SU-DHL-6 (cell line): ENCODE data around the gene MAPKAPK2.

Experiments used
- H2AFZ ChIP-seq: fragments of 200-600 bp; sonication (generic); 2 replicates; pipeline ENCODE4 v1.6.1; 2014; ENCODE audit warnings: low read depth, mild to moderate bottlenecking, moderate library complexity, mixed read lengths, antibody characterized with exemption, low read length; ENCODE audit not compliant: severe bottlenecking
- H3F3A ChIP-seq: fragments of 200-600 bp; shearing (Covaris generic); 2 replicates; pipeline ENCODE4 v1.6.0; 2016; ENCODE audit warnings: antibody characterized with exemption, mild to moderate bottlenecking; ENCODE audit not compliant: insufficient read depth
- H3K27ac ChIP-seq: fragments of 200-600 bp; sonication (generic); 2 replicates; pipeline ENCODE4 v1.5.1; 2016; ENCODE audit warnings: low read depth, mild to moderate bottlenecking, low read length, moderate library complexity, mixed read lengths
- H3K27me3 ChIP-seq: fragments of 200-600 bp; sonication (generic), shearing (Covaris generic); 2 replicates; pipeline ENCODE4 v1.6.0; 2014; ENCODE audit warnings: mild to moderate bottlenecking, low read length
- H3K36me3 ChIP-seq: fragments of 200-600 bp; sonication (generic); 2 replicates; pipeline ENCODE4 v1.6.1; 2014; ENCODE audit warnings: mild to moderate bottlenecking, low read length, mixed read lengths
- H3K4me2 ChIP-seq: fragments of 300-600, 200-600 bp; shearing (Covaris generic), sonication (generic); 2 replicates; pipeline ENCODE4 v1.6.0; 2014; ENCODE audit warnings: low read length, low read depth, mild to moderate bottlenecking; ENCODE audit not compliant: poor library complexity, severe bottlenecking
- H3K4me3 ChIP-seq: fragments of 200-600 bp; sonication (generic); 2 replicates; pipeline ENCODE4 v1.5.1; 2014; ENCODE audit warnings: antibody characterized with exemption, low read length, mild to moderate bottlenecking, mixed read lengths; ENCODE audit not compliant: insufficient read depth, poor library complexity, severe bottlenecking
- H3K79me2 ChIP-seq: fragments of 200-600 bp; sonication (generic); 2 replicates; pipeline ENCODE4 v1.6.1; 2014; ENCODE audit warnings: mild to moderate bottlenecking, low read length, moderate library complexity; ENCODE audit not compliant: insufficient read depth
- H3K9ac ChIP-seq: fragments of 200-600 bp; sonication (generic); 2 replicates; pipeline ENCODE4 v1.7.0; 2014; ENCODE audit warnings: mild to moderate bottlenecking, low read length
- H3K9me2 ChIP-seq: fragments of 200-600 bp; sonication (generic); replicated peaks from 2 replicates; pipeline ENCODE4 v1.6.1; 2014; ENCODE audit warnings: low read length; ENCODE audit not compliant: insufficient read depth
- H3K9me3 ChIP-seq: fragments of 200-600 bp; sonication (generic); 2 replicates; pipeline ENCODE4 v1.6.1; 2014; ENCODE audit warnings: low read length, mixed read lengths; ENCODE audit not compliant: insufficient read depth
- H4K20me1 ChIP-seq: fragments of 200-600 bp; sonication (generic); 2 replicates; pipeline ENCODE4 v1.6.1; 2014; ENCODE audit warnings: low read depth, mild to moderate bottlenecking, antibody characterized with exemption, low read length, moderate library complexity, mixed read lengths
- CTCF ChIP-seq: fragments of 200-600 bp; sonication (generic); IDR thresholded peaks from one replicate; pipeline ENCODE4 v1.5.1; 2017; ENCODE audit warnings: antibody characterized with exemption, mild to moderate bottlenecking, low read length, moderate library complexity; ENCODE audit not compliant: insufficient read depth, poor library complexity, severe bottlenecking
- EZH2phosphoT487 ChIP-seq: fragments of 200-600 bp; sonication (generic), shearing (Covaris generic); conservative IDR thresholded peaks from 2 replicates; pipeline ENCODE4 v1.6.1; 2018; ENCODE audit warnings: mild to moderate bottlenecking, antibody characterized with exemption, low read length, moderate library complexity, mixed read lengths

The MAPKAPK2 gene

GRCh38 chr1:206736878-206737728, 52.4 kb downstream of the MAPKAPK2 start:
- Histone ChIP-seq H3K9ac (no peak overlapping the region), H3K4me2 (no peak overlapping the region), H3K79me2 (no peaks in the 10 kb centered on the region), H3K9me2 (no peaks in the 10 kb centered on the region), H3F3A (peaks cover 5% of the 10 kb centered on the region; the same call in 1 of the 2 replicates), H3K9me3 (no peaks in the 10 kb centered on the region), H3K4me3 (no peak overlapping the region), H3K27me3 (no peaks in the 10 kb centered on the region), H4K20me1 (no peaks in the 10 kb centered on the region), H2AFZ (no peak overlapping the region), H3K27ac (no peak overlapping the region), H3K36me3 (no peaks in the 10 kb centered on the region)
- TF ChIP-seq CTCF: no peak

- TF ChIP-seq CTCF: no peak
- no peak for TF ChIP-seq EZH2phosphoT487
- no peaks in the 10 kb centered on the region for H3K79me2 ChIP-seq
- no peak overlapping the region for H3K9ac ChIP-seq
- H3K9me3 ChIP-seq: no peaks in the 10 kb centered on the region
- no peak overlapping the region for H3K4me3 ChIP-seq
- no peaks in the 10 kb centered on the region for H3K27me3 ChIP-seq
- H3F3A ChIP-seq: peaks cover 5% of the 10 kb centered on the region; the same call in 1 of the 2 replicates
- no peaks in the 10 kb centered on the region for H4K20me1 ChIP-seq
- no peaks in the 10 kb centered on the region for H3K36me3 ChIP-seq
- H3K9me2 ChIP-seq: no peaks in the 10 kb centered on the region
- no peak overlapping the region for H2AFZ ChIP-seq
- no peak overlapping the region for H3K27ac ChIP-seq
- H3K4me2 ChIP-seq: no peak overlapping the region
Observed at GRCh38 chr1:206737729-206738201, 53.1 kb downstream of the MAPKAPK2 start.

GRCh38 chr1:206738370-206739366, 54.0 kb downstream of the MAPKAPK2 start:
- Histone ChIP-seq H3K9ac (no peak overlapping the region), H3K9me2 (no peaks in the 10 kb centered on the region), H2AFZ (no peak overlapping the region), H4K20me1 (no peaks in the 10 kb centered on the region), H3K27ac (no peak overlapping the region), H3K79me2 (no peaks in the 10 kb centered on the region), H3F3A (peaks cover 5% of the 10 kb centered on the region; the same call in 1 of the 2 replicates), H3K9me3 (no peaks in the 10 kb centered on the region), H3K36me3 (no peaks in the 10 kb centered on the region), H3K27me3 (no peaks in the 10 kb centered on the region), H3K4me3 (no peak overlapping the region), H3K4me2 (no peak overlapping the region)
- TF ChIP-seq EZH2phosphoT487: no peak
- TF ChIP-seq CTCF: no peak
